NCI-H446 treated with DMSO at 0.1 percent for 48 hours (cell line): ENCODE data around the gene SORCS2.

Experiments used
- DNase-seq: peaks from one replicate; lab custom pipeline; 2025; lab: John Stamatoyannopoulos, UW

Gene SORCS2

DNA sequence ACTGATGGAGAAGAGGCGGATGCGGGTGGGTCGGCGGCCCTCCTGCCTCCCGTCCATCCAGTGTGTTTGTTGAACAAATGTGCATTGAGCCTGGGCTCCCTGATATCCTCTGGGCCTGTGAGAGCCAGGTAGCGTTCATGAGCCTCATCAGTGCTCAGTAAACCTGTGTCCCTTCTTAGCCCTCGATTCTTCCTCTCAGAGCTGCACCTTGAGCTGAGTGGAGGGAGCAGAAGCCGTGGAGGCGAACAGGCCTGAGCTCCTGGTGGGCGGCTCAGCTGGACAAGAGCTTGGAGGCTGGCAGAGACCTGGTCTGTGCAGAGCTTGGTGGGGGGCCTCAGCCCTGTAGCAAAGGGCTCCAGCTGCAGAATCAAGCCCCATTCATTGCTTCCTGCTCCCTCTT is 112.1 kb downstream of the SORCS2 start:
- no peak for DNase-seq

DNA sequence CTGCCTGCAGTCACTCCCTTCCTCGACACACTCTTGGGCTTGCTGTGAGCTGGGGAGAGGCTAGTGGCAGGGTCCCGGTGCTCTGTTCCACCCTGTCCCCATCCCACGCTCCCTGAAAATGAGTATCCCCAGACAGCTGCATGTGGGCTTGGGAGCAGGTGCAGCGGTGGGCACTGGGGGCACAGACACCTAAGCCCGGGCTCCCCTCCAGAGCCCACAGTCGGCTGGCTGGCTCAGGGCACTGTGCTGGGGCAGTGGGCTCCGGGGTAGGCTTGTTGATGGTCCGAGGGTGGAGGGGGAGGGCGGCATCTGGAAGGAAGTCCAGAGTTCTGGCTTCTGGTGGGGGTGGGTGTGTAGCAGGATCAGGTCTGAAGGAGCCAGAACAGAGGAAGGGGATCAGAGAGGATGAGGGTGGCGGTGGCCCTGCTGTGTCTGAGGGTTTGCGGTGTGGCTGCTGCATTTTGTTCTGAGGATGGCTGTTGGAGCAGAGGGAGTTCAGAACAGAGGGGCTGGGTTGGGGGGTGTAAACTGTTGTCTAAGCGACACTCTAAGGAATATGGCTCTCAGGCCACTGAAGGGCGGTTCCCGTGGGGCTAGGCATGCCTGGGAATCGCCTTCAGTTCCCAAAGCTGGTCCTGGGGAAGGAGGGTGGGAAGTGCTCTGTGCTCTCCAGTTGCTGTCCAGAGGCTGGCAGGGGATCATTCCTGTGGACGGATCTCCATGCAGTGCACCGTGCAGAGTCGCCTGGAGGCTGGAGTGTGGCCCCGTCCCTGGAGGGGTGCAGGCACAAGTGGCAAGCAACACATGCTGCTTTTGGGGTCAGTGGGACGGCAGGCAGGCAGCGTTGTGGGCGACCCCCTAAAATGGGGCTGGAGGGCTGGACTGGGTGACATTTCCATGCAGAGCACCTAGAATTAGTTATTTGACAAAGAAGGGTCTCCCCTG is 114.0 kb downstream of the SORCS2 start:
- no peak for DNase-seq

DNA sequence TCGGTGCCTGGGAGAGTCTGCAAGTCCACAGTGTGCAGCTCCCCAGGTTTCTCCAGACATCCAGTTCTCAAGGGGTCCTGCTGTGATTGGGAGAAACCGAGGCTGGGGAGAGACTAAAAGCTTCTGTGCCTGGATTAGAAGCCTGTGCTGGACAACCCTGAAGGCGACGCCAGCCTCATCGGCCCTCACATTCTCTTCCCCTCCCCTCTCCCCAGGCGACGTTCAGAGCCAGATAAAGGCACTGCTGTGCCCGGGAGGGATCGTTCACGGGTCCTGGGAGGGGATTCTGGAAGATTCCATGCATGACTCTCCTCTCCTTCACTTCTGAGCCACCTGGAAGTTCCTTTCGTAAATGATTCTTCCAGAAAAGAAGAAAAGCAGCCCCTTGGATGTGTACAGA is 114.6 kb downstream of the SORCS2 start:
- DNase-seq, result no peak

DNA sequence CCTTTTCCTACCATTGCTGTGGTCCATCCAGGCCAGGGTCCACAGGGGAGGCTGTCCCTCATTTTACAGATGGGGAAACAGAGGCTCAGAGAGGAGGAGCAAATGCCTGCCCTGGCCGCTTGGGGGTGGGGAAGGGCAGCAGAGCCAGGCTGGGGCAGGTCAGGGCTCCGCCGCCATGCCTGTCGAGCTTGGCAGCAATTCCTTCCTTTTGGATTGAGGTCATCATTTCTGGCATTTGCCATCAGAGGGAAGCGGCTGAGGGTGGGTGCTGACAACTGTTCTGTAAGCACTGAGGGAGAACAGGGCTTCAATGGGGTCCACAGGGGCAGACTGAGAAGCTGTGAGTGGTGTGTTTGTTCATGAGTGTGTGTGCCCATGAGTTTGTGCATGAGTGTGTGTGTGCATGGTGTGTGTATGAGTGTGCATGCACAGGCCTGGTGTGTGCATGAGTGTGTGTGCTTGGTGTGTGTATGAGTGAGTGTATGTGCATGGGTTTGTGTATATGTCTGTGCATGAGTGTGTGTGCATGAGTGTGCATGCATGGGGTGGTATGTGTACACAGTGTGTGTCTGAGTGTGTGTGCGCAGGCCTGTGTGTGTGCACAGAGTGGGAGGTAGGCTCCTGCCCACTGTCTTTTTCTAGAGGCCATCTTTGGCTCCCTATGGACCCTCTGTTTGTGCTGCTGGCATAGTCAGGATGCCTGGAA is 115.2 kb downstream of the SORCS2 start:
- DNase-seq, result no peak

DNA sequence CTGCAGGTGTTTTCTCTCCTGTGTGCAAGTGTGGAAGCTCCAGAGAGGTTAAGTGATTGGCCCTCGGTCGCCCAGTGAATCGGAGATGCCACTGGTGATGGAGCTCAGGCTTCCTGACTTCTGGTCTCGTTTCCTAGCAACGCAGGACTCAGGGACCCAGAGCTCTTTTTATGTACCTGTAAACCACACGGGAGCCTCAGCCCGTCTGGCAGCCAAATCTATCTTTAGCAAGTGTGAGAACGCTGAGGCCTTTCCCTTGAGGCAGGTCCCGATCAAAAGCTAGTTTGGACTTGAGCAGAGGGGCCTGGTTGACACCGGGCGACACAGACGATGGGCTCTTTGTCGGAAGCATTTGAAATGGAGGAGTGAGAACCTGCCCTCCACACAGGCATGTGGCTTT is 116.8 kb downstream of the SORCS2 start:
- no peak for DNase-seq

DNA sequence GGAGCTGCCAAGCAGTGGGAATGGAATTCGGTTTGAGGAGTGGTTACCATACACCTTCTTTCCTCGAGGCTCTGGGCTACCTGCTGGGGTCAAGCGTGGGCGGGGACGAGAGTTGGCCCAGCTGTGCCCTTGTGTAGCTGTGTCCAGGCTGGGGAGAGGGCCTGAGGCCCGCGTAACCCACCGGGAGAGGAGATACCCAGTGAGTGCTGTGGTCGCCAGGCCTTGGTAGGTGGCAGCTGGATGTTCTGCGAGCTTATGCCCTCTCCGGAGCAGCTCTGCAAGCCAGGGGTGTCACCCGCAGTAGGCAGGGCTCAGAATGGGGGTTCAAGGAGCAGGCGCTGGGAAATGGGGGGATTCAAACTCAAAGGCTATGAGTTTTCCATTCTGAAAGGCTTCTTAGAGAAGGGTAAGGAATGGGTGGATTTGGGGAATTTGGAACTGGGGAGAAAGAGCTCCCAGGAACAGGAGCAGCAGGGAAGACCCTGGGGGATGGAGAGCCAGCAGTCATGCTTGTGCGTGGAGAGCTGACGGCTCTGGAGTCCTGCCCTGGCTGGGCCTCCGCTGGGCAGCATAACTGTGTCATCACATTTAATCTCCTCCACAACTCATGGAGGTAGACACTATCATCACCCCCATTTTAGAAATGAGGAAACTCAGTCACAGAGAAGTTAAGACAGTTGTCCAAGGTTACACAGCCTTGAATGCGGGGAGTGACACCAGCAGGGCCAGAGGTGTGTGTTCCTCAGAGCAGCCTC is 117.5 kb downstream of the SORCS2 start:
- DNase-seq, result no peak

DNA sequence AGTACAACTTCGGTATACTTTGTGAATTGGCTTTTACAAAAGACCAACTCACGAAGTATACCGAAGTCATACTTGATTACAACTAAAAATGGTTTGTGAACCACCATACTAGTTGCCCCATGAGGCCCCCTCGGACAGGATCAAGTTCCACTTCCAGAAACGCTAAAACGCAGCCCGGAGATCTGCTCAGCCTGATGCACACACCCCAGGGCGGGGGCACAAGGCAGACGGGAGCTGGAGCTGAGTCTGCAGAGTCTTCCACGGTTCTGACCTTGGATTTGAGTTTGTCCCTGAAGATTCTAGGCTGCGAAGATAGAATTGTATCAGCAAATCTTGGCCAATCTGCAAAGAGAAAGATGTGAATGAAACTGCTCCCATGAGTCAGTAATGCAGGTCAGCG is 118.1 kb downstream of the SORCS2 start:
- no peak for DNase-seq

DNA sequence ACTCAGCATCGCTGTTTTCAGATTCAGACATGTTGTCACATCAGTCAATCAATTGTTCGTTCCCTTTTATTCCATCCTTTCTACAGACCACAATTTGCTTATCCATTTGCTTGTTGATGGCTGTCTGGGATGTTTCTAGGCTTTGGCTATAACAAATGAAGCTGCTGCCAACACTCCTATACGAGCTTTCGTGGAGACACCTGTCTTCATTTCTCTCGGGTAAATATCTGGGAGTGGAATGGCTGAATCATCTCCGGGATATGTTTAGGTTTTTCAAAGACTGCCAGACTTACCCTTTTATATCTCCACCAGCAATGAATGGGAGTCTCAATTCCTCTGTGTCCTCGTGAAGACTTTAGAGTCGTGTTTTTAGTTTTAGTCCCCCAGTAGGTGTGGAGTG is 118.9 kb downstream of the SORCS2 start:
- DNase-seq, result no peak

DNA sequence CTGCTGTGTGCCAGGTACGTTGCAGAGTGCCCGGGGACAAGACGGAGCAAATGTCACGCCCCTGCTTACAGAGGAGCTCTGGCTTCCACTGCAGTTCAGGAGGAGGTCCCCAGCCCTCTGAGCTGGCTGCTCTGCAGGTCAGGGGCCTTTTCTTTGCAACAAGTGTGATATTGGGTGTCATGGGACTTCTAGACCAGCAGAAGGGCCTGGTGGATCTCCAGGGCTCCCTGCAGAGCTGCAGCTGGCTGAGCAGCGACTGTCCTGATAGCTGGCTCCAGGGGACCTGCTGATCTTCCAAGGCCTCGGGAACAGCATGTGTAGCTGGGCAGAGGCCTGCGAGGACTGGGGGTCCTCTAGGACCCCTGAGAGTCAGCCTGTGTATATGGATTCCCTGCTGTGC is 120.4 kb downstream of the SORCS2 start:
- no peak for DNase-seq

DNA sequence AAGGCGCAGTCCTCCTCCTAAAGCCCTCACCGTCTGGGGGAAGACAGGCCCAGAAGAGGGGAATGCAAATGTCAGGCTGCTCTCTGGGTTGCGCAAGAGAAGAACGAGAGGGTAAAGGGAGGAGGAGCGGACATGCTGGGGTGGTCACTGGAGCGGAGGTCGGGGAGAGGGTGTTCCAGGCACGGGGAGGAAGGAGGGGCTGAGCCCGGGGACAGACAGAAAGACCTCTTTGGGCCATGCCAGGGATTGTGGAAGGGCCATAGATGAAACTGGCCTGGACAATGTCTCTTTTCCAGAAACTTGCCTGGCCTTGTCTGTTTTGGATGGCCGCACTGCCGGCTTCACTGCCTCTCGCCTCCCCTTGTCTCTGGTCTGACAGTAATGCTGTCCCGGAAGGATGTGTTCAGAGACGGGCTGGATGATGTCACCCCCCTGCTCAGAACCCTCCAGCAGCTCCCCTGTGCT is 121.0 kb downstream of the SORCS2 start:
- DNase-seq, result no peak

DNA sequence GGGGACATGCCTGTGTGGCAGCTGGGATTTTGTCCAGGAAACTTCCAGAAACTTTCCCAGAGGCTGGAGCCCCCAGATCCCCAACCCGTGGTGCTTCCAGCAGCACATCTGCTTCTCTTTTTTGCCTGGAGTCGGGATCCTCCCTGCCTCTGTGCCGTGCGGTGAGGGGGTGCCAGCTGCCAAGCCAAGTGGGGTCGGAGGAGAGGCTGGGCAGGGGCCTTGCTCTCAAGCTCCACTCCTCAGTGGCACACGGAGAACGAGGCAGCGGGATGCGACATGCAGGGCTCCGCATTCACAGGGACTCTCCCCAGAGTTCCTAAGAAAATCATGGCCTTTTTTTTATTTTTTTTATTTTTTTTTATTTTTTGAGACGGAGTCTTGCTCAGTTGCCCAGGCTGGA is 121.7 kb downstream of the SORCS2 start:
- no peak for DNase-seq

DNA sequence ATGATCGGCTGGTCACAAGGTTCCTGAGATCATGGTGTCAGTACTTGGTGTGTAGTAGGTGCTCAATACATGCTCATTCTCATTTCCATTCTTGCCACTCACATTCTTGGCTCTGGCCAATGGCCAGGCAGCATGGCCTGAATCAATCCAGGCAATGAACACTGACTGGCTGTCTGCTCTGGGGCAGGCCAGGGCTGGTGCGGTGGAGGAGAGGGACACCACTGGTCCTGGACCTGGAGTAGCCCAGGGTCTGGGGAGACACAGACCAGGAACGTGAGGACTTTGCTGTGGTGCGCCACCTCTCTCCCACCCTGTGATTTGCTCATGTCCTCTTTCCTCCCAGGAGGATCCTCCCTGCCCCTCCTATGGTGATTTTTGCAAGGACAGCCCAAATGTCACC is 122.9 kb downstream of the SORCS2 start:
- no peak for DNase-seq

DNA sequence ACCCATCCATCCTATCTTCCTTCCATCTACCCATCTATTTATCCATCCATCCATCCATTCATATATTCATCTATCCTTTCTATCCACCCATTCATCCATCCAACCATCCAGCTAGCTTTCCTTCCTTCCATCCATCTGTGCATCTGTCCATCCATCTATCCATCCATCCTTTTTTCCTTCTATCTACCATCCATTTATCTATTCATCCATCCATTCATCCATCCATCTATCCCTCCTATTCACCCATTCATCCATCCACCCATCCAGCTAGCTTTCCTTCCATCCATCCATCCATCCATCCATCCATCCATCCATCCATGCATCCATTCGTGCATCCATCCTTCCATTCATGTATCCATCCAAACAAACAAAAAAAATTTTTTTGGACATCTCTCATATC is 123.6 kb downstream of the SORCS2 start:
- DNase-seq, result no peak

DNA sequence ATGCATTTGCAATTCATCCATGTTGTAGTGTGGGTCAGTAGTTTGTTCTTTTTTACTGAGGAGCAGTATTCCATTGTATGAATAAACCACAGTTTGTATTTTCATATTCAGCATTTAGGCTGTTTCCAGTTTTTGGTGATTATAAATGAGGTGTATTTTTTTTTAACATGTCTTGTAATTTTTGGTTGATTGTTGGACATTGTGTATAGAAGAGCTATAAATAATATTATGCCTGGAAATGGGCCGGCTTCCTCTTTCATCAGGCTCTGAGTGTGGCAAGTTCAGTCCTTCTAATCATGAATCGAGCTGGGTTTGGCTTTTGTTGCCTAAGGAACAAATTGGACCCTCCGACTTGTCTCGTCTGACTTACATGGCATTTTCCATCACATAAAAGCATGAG is 126.7 kb downstream of the SORCS2 start:
- no peak for DNase-seq

DNA sequence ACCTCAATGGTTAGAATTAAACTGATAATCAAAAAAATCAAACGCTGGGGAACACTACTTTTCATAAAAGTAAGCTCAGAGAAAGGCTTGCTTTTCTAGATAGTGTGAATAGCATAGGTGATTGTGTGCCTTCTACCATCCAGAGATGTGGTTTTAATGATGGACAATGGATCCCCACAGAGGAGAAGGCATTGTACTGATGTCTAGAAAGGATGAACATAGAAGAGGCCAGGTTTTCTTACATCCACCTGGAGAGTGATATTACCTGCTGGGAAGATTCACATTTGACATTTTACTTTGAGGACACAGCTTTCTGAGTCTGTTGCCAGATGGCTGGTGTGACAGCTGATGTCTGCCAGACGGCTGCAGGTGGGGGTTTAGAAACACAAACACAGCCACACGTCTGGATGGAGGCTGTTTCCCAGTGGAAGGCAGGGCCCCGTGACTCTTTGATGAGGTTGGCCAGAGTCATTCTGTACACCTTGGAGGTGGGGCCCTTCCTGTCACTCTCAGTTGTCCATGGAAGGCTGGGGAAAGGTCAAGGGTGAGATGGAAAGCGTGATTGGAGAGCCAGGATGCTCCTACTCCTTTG is 128.0 kb downstream of the SORCS2 start:
- no peak for DNase-seq

DNA sequence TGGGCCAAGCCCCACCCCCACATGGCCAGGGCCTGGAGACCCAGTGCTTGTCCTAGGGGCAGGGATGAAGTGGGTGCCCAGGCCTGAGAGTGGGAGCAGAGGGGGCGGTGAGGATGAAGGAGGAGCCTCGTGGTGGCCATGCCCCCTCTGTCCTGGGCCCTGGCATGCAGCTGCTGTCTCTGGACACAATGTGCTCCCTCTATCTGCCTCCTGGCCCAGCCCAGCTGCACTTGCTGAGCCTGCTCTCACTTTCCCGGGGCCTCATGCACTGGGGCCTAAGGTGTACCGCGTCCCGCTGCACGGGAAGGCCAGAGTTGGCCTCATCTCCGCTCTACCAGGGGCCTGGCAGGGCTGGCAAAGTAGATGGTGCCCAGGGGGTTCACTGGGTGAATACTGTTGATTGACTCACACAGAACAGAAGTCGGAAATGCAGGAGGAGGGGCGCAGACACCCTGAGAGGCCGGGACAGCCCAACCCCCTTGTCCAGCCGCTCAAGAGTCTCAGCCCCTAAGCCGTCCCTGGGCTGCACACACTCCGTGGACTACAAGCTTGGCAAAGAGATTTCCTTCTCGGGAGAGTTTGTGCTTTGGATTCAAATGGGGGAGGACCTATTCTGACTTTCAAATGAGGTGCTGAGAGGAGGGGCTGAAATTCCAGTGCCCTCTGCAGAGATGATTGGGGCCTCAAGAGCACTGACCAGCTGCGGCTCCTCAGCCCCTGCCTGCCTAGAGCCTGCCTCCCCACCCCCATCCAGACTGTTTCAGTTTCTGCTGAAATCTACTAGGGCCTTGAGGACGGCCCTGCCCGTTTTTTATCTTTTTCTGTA is 130.0 kb downstream of the SORCS2 start:
- DNase-seq, result no peak

DNA sequence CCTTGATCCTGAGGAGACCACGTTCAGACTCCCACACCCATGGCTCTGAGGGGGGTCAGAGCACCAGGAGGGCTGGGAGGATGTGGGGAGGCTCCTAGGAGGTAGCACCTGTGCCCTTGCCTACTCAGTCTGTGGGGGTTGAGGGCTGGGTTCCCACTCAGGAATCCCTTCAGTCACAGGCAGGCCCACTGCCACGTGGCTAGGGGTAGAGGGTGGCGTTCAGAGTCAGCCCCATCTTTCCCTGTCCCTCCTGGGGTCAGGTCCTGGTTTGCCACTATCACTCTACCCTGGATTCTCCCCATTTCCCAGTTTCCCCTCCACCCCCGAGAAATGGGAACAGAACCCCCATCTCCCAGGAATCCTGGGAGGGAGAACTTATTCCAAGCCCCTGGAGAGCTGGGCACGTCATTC is 131.1 kb downstream of the SORCS2 start:
- no peak for DNase-seq

DNA sequence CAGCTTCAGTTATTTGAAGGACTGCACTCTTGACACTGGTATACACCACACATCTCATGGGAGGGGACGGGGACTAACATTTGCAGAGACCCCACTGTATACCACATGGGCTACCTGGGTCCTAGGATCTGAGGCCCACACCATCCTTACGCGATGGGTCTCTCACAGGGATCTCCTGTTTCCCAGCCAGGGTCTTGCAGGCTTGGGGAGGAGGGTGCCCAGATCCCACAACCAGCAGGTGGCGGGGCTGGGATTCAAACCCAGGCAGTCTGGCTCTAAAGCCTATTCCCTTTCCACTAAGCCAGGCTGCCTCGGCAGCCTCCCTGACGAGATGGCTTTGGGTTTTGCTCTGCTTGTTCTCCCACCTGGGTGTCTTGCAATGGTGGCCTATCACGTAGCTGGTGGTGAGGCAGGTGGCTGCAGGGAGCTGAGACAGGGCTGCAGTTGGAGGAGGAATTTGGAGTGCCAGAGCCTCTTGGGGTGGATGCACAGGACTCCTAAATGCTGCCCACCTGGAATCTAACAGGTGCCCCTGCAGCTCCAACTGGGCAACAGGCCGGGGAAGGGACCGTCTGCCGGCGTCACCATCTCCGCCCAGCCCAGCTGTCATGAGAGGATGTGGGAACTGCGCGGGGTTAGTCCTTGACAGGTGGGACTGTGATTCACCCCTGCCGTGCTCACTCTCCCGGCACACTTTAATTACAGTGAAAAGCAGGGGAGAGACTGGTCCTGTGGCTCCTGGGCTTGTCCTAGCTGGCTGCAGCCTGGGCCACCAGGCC is 131.7 kb downstream of the SORCS2 start:
- DNase-seq, result peak; percentile 1

DNA sequence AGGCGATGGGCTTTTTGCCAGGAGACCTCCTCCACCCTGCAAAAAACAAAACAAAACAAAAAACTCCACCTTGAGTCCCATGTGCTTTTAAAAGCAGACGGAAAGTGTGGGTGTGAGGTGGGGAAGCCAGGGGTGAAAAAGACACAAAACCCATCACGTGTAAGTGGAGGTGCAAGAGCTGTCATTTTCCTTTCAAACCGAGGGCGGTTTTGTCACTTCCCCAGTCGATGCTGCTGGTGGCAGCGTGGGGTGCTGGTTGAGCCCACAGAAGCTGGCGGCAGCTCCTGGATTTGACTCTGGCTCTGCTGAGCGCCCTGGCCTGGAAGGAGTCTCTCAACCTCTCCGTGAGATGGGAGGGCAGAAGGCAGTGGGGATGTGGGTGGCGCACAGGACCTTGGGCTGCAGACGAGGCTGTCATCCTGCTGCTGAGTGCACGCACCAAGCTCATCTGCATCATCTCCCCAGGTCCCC is 132.3 kb downstream of the SORCS2 start:
- DNase-seq, result no peak

DNA sequence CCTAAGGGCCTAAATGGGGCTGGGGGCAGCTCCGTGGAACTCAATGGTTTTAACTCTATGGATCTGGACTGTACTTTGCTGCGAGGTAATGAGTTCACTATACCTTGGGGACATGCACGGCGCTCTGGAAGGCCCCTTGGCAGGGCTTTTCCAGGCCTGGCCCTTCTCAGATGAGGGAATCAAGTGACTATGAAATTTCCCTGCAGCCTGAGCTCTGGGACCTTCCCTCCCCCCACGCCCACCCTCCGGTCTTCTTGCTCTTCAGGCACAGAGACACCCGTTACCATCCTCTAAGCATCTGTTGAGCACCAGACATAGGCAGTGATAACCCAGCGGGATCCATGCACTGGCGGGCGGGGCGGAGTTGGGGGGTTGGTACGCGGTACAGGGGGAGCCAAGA is 133.2 kb downstream of the SORCS2 start:
- DNase-seq, result no peak
